GM12892 (cell line): ENCODE measurements around the gene MED12L.

Experiments
- DNase-seq: peaks from one replicate; pipeline ENCODE4 v3.0.0; 2011; ENCODE audit not compliant: insufficient read length
- FAIRE-seq: peaks from 2 replicates; lab custom pipeline; 2011; peaks lifted over from hg19 to GRCh38; lab: Jason Lieb, UNC
- POLR2A ChIP-seq: IDR thresholded peaks from 2 replicates; pipeline ENCODE4 v1.6.1; 2011; ENCODE audit warnings: low read depth, low read length, control low read depth
- POLR2AphosphoS5 ChIP-seq: IDR thresholded peaks from 2 replicates; pipeline ENCODE4 v1.6.1; 2011; ENCODE audit warnings: low read depth, low read length, control low read depth
- TAF1 ChIP-seq: IDR thresholded peaks from 2 replicates; pipeline ENCODE4 v1.6.1; 2011; ENCODE audit warnings: low read depth, mild to moderate bottlenecking, control low read depth, low read length, borderline replicate concordance

Gene MED12L

GRCh38 chr3:151262871-151263525 is 177.5 kb downstream of the MED12L start:
- TF ChIP-seq POLR2A = no peak
- no peak for TF ChIP-seq TAF1
- TF ChIP-seq POLR2AphosphoS5 = no peak
- no peak for DNase-seq
- FAIRE-seq = no peak

GRCh38 chr3:151264605-151265004 is 179.1 kb downstream of the MED12L start:
- DNase-seq = no peak
- FAIRE-seq = no peak
- TF ChIP-seq POLR2AphosphoS5 = no peak
- TF ChIP-seq POLR2A = no peak
- TF ChIP-seq TAF1 = no peak

- FAIRE-seq = no peak
- no peak for DNase-seq
- TF ChIP-seq POLR2AphosphoS5 (no peak), POLR2A (no peak), TAF1 (no peak)
These were observed 179.7 kb downstream of the MED12L start for GRCh38 chr3:151265166-151265565.

GRCh38 chr3:151265866-151266265 is 180.4 kb downstream of the MED12L start:
- no peak for TF ChIP-seq TAF1
- no peak for TF ChIP-seq POLR2A
- DNase-seq = no peak
- FAIRE-seq = no peak

GRCh38 chr3:151267066-151267465 is 181.6 kb downstream of the MED12L start:
- TF ChIP-seq TAF1 = no peak
- no peak for TF ChIP-seq POLR2AphosphoS5
- TF ChIP-seq POLR2A = no peak
- DNase-seq = no peak
- no peak for FAIRE-seq

- no peak for DNase-seq
- TF ChIP-seq POLR2A = no peak
- TF ChIP-seq POLR2AphosphoS5 = no peak
- no peak for TF ChIP-seq TAF1
- no peak for FAIRE-seq
These were observed 183.1 kb downstream of the MED12L start for GRCh38 chr3:151268267-151269235.

GRCh38 chr3:151269631-151270030 is 184.2 kb downstream of the MED12L start:
- TF ChIP-seq POLR2A = no peak
- no peak for TF ChIP-seq POLR2AphosphoS5
- no peak for TF ChIP-seq TAF1
- no peak for DNase-seq
- FAIRE-seq = no peak

GRCh38 chr3:151275091-151275490 is 189.6 kb downstream of the MED12L start:
- DNase-seq (no peak), FAIRE-seq (peak; percentile 44)
- TF ChIP-seq TAF1 (no peak), POLR2AphosphoS5 (no peak), POLR2A (no peak)

GRCh38 chr3:151276038-151276686 is 190.7 kb downstream of the MED12L start:
- DNase-seq (no peak), FAIRE-seq (no peak)
- TF ChIP-seq POLR2A = no peak
- TF ChIP-seq TAF1 = no peak
- no peak for TF ChIP-seq POLR2AphosphoS5

- FAIRE-seq (peak; percentile 78), DNase-seq (no peak)
- TF ChIP-seq POLR2AphosphoS5 (no peak), POLR2A (no peak), TAF1 (no peak)
These were observed 191.2 kb downstream of the MED12L start for GRCh38 chr3:151276687-151277042.

GRCh38 chr3:151278230-151278629 is 192.8 kb downstream of the MED12L start, which contains the start of gene P2RY14:
P2RY14 (minus strand) TSS chr3:151278542; CDS start chr3:151214316, 64,226 bp downstream.
- no peak for DNase-seq
- TF ChIP-seq POLR2A (no peak), POLR2AphosphoS5 (no peak)
- FAIRE-seq = peak; percentile 56
